PC-9 (cell line): Measurements from ENCODE around the gene ARRB1. TPM values are rescaled to one million over a fixed set of nuclear protein-coding genes. Genes with fewer than 3 reads are reported as not detected.
"Not testable (repeated sequence)": the region's sequence is repeated elsewhere in the genome, so short reads cannot be mapped to it uniquely, and the experiment has no call there.

Source experiments
- BruUV-seq: library from RNA; stranded (reverse); fragments of 400-500 nt; replicated peaks from 2 replicates; lab custom pipeline; 2021; lab: Mats Ljungman, UMichigan
- CTCF ChIA-PET: fragments of 300-600 bp; sonication (Branson Sonifier 250); formaldehyde crosslinking; loops from one replicate; lab custom pipeline; 2022; ENCODE audit warnings: antibody characterized with exemption; lab: Charles Lee
- POLR2A ChIA-PET: fragments of 300-600 bp; sonication (Branson Sonifier 250); formaldehyde crosslinking; loops from one replicate; lab custom pipeline; 2022; ENCODE audit warnings: antibody characterized with exemption; ENCODE audit not compliant: unreplicated experiment; lab: Charles Lee
- DNase-seq, 2 experiments: peaks; one replicate each; pipeline versions ENCODE4 v3.0.0 to v3.0.0-alpha.2; 2015 to 2022; ENCODE audit warnings: mixed read lengths in 1 of 2
- H2AFZ ChIP-seq: fragments of 200-600 bp; sonication (generic); 2 replicates; pipeline ENCODE4 v1.8.1; 2017; ENCODE audit warnings: antibody characterized with exemption
- H3F3A ChIP-seq: fragments of 200-600 bp; sonication (generic); 2 replicates; pipeline ENCODE4 v1.8.1; 2017; ENCODE audit warnings: antibody characterized with exemption, mild to moderate bottlenecking, low read depth; ENCODE audit not compliant: insufficient read depth
- H3K27ac ChIP-seq: fragments of 200-600 bp; sonication (generic); 2 replicates; pipeline ENCODE4 v1.6.1; 2016; ENCODE audit warnings: mixed run types
- H3K27me3 ChIP-seq: fragments of 200-600 bp; sonication (generic); 2 replicates; pipeline ENCODE4 v1.6.1; 2016; ENCODE audit warnings: low read depth, mixed run types; ENCODE audit not compliant: insufficient read depth
- H3K36me3 ChIP-seq: fragments of 200-600 bp; sonication (generic); 2 replicates; pipeline ENCODE4 v1.6.1; 2016; ENCODE audit warnings: low read depth, mixed run types
- H3K4me1 ChIP-seq: fragments of 200-600 bp; sonication (generic); replicated peaks from 2 replicates; pipeline ENCODE4 v1.6.1; 2016; ENCODE audit warnings: mixed run types; ENCODE audit not compliant: insufficient read depth
- H3K4me2 ChIP-seq: fragments of 200-600 bp; sonication (generic); 2 replicates; pipeline ENCODE4 v1.6.1; 2017; ENCODE audit warnings: mixed run types
- H3K4me3 ChIP-seq: fragments of 200-600 bp; sonication (generic); 2 replicates; pipeline ENCODE4 v1.6.1; 2016; ENCODE audit warnings: mixed run types
- H3K79me2 ChIP-seq: fragments of 200-600 bp; sonication (generic); 2 replicates; pipeline ENCODE4 v1.6.1; 2017; ENCODE audit warnings: low read depth, mixed run types
- H3K9me2 ChIP-seq: fragments of 200-600 bp; sonication (generic); 2 replicates; pipeline ENCODE4 v1.8.1; 2017; ENCODE audit warnings: mild to moderate bottlenecking; ENCODE audit not compliant: insufficient read depth
- H3K9me3 ChIP-seq: fragments of 200-600 bp; sonication (generic); 2 replicates; pipeline ENCODE4 v1.8.1; 2016; ENCODE audit warnings: low read depth; ENCODE audit not compliant: insufficient read depth
- H4K20me1 ChIP-seq: fragments of 200-600 bp; sonication (generic); 2 replicates; pipeline ENCODE4 v1.8.1; 2017; ENCODE audit not compliant: insufficient read depth
- CTCF ChIP-seq: fragments of 200-600 bp; sonication (generic); conservative IDR thresholded peaks from 2 replicates; pipeline ENCODE4 v1.6.1; 2017; ENCODE audit warnings: mixed run types, antibody characterized with exemption, mild to moderate bottlenecking, moderate library complexity
- EZH2 ChIP-seq: fragments of 200-600 bp; sonication (generic); IDR thresholded peaks from 2 replicates; pipeline ENCODE4 v1.8.0; 2017; ENCODE audit warnings: antibody characterized with exemption, low read depth
- intact Hi-C: fragments of 100-400 bp; cut with micrococcal nuclease; formaldehyde crosslinking; loops from one replicate; pipeline ENCODE4 v1.10.0; 2022; ENCODE audit not compliant: unreplicated experiment
- total RNA-seq: library from RNA; stranded (reverse); gene quantifications from 2 replicates; pipeline ENCODE4 v1.2.3, GENCODE V29; 2021

Gene ARRB1
- total RNA-seq, 1 experiment from 2014 or later, result 31.8 TPM

- intact Hi-C loops, result no loop called here
- Histone ChIP-seq H3K36me3 (no peaks in the 10 kb centered on the region), H3K27ac (no peak overlapping the region), H3F3A (no peaks in the 10 kb centered on the region; the same call in 1 of the 2 replicates), H3K4me2 (no peak overlapping the region), H3K27me3 (no peaks in the 10 kb centered on the region), H3K9me3 (no peaks in the 10 kb centered on the region), H4K20me1 (peaks cover 3% of the 10 kb centered on the region; the same call in 1 of the 2 replicates), H3K79me2 (no peaks in the 10 kb centered on the region), H3K4me3 (no peak overlapping the region), H3K4me1 (no peaks in the 10 kb centered on the region), H2AFZ (no peak overlapping the region), H3K9me2 (no peaks in the 10 kb centered on the region)
- ChIA-PET CTCF (interaction anchor here (0.6 kb wide), 1 partner anchor 85 kb away, joined by 3 read pairs; no protein-coding TSS in a partner anchor), POLR2A (no interaction called here)
- no peak for DNase-seq
- BruUV-seq, result no TSS peak
- TF ChIP-seq CTCF, result no peak
- no peak for TF ChIP-seq EZH2
Observed at GRCh38 chr11:75275581-75275980, 75.9 kb downstream of the ARRB1 start.

DNA sequence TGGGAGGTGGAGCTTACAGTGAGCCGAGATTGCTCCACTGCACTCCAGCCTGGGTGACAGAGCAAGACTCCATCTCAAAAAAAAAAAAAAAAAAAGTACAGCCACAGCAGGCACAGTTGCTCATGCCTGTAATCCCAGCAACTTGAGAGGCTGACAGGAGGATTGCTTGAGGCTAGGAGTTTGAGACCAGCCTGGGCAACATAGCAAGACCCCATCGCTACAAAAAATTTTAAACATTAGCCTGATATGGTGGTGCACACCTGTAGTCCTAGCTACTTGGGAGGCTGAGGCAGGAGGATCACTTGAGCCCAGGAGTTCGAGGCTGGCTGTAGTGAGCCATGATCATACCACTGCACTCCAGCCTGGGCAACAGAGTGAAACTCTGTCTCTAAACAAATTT lies 76.7 kb downstream of the ARRB1 start:
- H3K27me3 ChIP-seq, H3K4me2 ChIP-seq, POLR2A ChIA-PET, DNase-seq, H3K36me3 ChIP-seq, BruUV-seq, H4K20me1 ChIP-seq, H3F3A ChIP-seq, H3K9me3 ChIP-seq, H3K4me3 ChIP-seq, H3K9me2 ChIP-seq, H3K27ac ChIP-seq, H3K79me2 ChIP-seq, H2AFZ ChIP-seq, H3K4me1 ChIP-seq, intact Hi-C loops: not testable (repeated sequence)
- CTCF ChIA-PET, result interaction anchor here (0.6 kb wide), 2 partner anchors 23 to 358 kb away, joined by 3 to 10 read pairs; no protein-coding TSS in a partner anchor

DNA sequence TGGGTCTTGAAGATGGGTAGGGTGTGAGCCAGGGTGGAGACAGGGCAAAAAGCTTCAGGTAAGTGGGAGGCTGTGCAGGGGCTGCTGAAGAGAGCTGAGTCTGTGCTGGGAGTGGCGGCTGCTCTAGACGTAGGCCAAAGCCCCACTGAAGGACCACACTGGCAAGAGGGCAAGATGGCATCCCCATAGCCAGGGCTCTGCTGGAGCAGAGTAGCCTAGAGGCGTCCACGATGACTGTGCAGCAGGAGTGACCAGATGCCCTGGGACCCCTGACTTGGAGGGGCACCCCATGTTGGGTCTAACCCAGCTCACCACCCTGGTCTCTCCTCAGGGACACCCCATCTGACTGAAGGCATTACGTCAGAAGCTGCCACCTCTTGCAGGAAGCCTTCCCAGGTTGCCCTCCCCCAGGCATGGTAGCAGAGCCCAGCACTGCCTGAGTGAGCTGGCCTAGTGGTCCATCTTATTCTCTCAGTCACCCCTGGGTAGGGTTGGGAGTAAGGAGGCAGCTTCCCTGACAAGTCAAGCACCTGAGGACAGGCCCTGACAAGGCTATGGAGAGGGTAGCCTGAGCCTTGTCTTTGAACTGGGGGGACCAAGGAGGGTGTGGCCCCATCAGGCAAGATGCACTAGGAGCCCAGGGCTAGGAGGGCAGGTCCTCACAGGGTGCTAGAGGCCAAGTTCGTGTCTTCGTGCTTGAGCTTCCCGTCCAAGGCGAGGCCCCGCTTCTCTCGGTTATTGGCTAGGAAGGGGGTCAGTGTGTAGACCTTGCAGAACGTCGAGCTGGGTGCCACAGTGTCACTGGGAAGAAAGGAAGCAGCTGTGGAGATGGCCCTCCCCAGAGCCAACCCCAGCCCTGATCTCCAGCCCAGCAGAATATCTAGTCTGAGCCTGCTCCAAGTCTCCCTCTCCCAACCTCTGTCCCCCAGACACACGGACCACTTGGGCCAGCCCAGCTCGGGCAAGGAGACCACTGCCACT lies 77.8 kb downstream of the ARRB1 start:
- no peak for DNase-seq
- no TSS peak for BruUV-seq
- Histone ChIP-seq H3K36me3 (no peaks in the 10 kb centered on the region), H3K4me2 (no peak overlapping the region), H3K9me2 (no peaks in the 10 kb centered on the region), H3K27ac (no peak overlapping the region), H3F3A (no peaks in the 10 kb centered on the region; the same call in 1 of the 2 replicates), H4K20me1 (no peaks in the 10 kb centered on the region), H3K27me3 (no peaks in the 10 kb centered on the region), H3K9me3 (no peaks in the 10 kb centered on the region), H3K4me3 (no peak overlapping the region), H2AFZ (no peak overlapping the region), H3K4me1 (no peaks in the 10 kb centered on the region), H3K79me2 (no peaks in the 10 kb centered on the region)
- POLR2A ChIA-PET, result no interaction called here
- TF ChIP-seq EZH2 (no peak), CTCF (no peak)
- intact Hi-C loops, result no loop called here
- CTCF ChIA-PET, result interaction anchor here (0.6 kb wide), 2 partner anchors 22 to 359 kb away, joined by 3 to 10 read pairs; no protein-coding TSS in a partner anchor
